GM19023 (cell line): ENCODE data around the gene DOK4.
"Not testable (repeated sequence)": the region's sequence is repeated elsewhere in the genome, so short reads cannot be mapped to it uniquely, and the experiment has no call there.

Experiments
- ATAC-seq: cut with Tn5 transposase; IDR thresholded peaks from one replicate; pipeline ENCODE4 v1.9.1; 2021; ENCODE audit warnings: mild to moderate bottlenecking, moderate library complexity; ENCODE audit not compliant: unreplicated experiment

DOK4 gene

GRCh38 chr16:57502048-57502775, 15.9 kb upstream of the DOK4 start:
- ATAC-seq, result no peak

- no peak for ATAC-seq
These were observed 15.2 kb upstream of the DOK4 start for GRCh38 chr16:57501492-57501891.

- ATAC-seq, result no peak
These were observed 14.4 kb upstream of the DOK4 start for GRCh38 chr16:57500578-57501111.

GRCh38 chr16:57499941-57500340, 13.6 kb upstream of the DOK4 start:
- ATAC-seq, result not testable (repeated sequence)

- ATAC-seq, result no peak
These were observed 11.7 kb upstream of the DOK4 start for GRCh38 chr16:57498031-57498430.

- ATAC-seq, result no peak
These were observed 10.8 kb upstream of the DOK4 start for GRCh38 chr16:57497121-57497520.

GRCh38 chr16:57493767-57494166, 7.5 kb upstream of the DOK4 start:
- ATAC-seq, result no peak

- ATAC-seq, result no peak
These were observed 2.9 kb upstream of the DOK4 start for GRCh38 chr16:57489229-57489628.

- no peak for ATAC-seq
These were observed 853 bp upstream of the DOK4 start for GRCh38 chr16:57486858-57487834.

- no peak for ATAC-seq
These were observed 990 bp downstream of the DOK4 start for GRCh38 chr16:57485091-57485915.

GRCh38 chr16:57484515-57485005, 1.7 kb downstream of the DOK4 start:
- no peak for ATAC-seq

- ATAC-seq, result no peak
These were observed 2.4 kb downstream of the DOK4 start for GRCh38 chr16:57483725-57484514.

- no peak for ATAC-seq
These were observed 3.3 kb downstream of the DOK4 start for GRCh38 chr16:57482845-57483545.

- ATAC-seq, result no peak
These were observed 4.9 kb downstream of the DOK4 start for GRCh38 chr16:57481421-57481820.

GRCh38 chr16:57480754-57481230, 5.5 kb downstream of the DOK4 start:
- ATAC-seq, result no peak

- no peak for ATAC-seq
These were observed 6.1 kb downstream of the DOK4 start for GRCh38 chr16:57479976-57480753.

GRCh38 chr16:57479205-57479975, 6.9 kb downstream of the DOK4 start:
- no peak for ATAC-seq
